ENCODE data around the gene CCDC171.

DNA sequence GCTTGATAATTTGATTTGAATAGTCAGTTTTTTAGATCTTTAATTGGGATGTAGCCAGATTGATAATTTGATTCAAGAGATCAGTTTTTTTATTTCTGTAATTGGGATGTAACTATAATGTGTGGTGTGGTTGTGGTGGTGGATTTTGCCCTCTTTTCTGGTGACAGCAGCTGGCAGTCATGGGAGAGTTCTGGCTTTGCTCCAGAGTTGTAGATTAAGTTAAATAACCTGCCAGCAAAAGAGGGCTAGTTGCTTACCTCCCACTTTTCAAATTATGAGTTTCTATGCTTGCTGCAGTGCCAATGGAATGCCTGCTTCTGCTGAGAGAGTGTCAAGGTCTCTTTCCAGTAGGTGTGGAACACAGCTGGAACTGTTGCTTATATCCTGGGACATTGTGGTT is 315.1 kb downstream of the CCDC171 start:
- TF ChIP-seq, protein P1, sequence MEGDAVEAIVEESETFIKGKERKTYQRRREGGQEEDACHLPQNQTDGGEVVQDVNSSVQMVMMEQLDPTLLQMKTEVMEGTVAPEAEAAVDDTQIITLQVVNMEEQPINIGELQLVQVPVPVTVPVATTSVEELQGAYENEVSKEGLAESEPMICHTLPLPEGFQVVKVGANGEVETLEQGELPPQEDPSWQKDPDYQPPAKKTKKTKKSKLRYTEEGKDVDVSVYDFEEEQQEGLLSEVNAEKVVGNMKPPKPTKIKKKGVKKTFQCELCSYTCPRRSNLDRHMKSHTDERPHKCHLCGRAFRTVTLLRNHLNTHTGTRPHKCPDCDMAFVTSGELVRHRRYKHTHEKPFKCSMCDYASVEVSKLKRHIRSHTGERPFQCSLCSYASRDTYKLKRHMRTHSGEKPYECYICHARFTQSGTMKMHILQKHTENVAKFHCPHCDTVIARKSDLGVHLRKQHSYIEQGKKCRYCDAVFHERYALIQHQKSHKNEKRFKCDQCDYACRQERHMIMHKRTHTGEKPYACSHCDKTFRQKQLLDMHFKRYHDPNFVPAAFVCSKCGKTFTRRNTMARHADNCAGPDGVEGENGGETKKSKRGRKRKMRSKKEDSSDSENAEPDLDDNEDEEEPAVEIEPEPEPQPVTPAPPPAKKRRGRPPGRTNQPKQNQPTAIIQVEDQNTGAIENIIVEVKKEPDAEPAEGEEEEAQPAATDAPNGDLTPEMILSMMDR (IDR thresholded peaks at IDR 0.05; ENCODE audit: insufficient read depth, low read length), result no peak
- no peak for TF ChIP-seq REST (IDR thresholded peaks at IDR 0.05; ENCODE audit: insufficient replicate concordance, low read depth)

Data from HL-60 (cell line).